Measurements from ENCODE around the gene CDC42BPG. TPM values are rescaled to one million over a fixed set of nuclear protein-coding genes. Genes with fewer than 3 reads are reported as not detected.
A peak's percentile ranks its signal among the peaks of the same experiment; 100 is the strongest.

Gene CDC42BPG
- polyA plus RNA-seq (ENCODE audit: low read depth in 6 of 6), result under 1 TPM in 4 of 6 donors, not detected in 2; 0.17 to 0.57 (median 0.33) TPM

DNA sequence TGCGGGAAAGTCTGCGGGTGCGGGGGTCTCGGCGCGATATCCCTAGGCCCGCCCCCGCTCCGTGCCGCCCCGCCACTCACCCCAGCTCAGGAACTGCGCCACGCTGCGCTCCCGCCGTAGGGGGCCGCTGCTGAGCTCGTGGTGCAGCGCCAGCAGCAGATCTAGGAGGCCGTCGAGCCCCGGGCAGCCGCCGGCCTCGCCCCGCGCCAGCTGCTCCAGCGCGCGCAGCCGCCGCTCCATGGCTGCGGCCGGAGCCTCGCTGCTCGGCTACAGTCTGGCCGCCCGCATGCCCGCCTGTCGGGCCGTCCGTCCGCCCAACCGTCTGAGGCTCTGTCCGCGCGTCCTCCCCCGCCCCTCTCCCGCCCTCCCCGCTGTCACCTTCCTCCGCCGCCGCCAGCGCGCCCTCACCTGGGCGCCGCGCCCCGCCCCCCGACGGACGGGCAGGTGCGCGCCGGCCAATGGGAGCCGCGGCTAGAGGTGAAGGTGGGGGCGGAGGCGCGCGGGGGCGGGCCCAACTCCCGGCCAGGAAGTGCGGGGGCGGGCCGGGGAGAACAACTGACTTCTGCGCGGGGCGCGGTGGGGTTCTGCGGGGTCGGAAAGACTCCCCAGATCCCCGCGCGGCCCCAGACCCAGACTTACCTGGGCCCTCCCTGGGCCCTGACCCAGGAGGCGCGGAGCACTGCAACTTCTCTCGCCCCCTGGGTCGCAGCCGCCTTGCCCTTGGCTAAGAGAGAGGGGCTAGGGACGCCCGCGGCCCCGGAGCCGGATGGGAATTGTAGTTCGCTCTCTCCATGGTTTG lies at the start of gene CDC42BPG:
Gene CDC42BPG, minus strand, starts transcription at position 324 of the 799 bp plus-strand sequence. Its CDS starts 84 bp downstream, at position 240.
- peak; percentile 76 for DNase-seq
- peak; percentile 70 to 71 for ATAC-seq (ENCODE audit: low read depth in 2 of 2)
- Mint-ChIP-seq H3K4me1 (peaks cover 36 to 48% (median 41%) of the 10 kb centered on the region in 3 donors), H3K27me3 (no peaks in the 10 kb centered on the region), H3K36me3 (peaks cover 0 to 3% of the 10 kb centered on the region in 2 donors), H3K27ac (peak within 1 kb of the TSS; percentile 76 to 96 (median 90)), H3K4me3 (peak within 1 kb of the TSS; percentile 73 to 92 (median 86)), H3K9me3 (no peaks in the 10 kb centered on the region)

- Mint-ChIP-seq H3K4me1 (peaks cover 19 to 39% (median 37%) of the 10 kb centered on the region in 3 donors), H3K36me3 (no peaks in the 10 kb centered on the region), H3K27me3 (no peaks in the 10 kb centered on the region), H3K4me3 (peak overlapping the region in 1 of 8 donors; percentile 51), H3K9me3 (no peaks in the 10 kb centered on the region), H3K27ac (no peak overlapping the region)
- ATAC-seq (ENCODE audit: low read depth in 2 of 2) (no peak), DNase-seq (no peak)
These were observed 49.0 kb upstream of the CDC42BPG start for GRCh38 chr11:64893194-64894069.

- H3K4me3 Mint-ChIP-seq, result peak overlapping the region in 5 of 8 donors; percentile 35 to 53 (median 51)
- peak overlapping the region in 2 of 6 donors; percentile 45 to 89 for H3K27ac Mint-ChIP-seq
- H3K36me3 Mint-ChIP-seq, result no peaks in the 10 kb centered on the region
- ATAC-seq (ENCODE audit: low read depth in 2 of 2) (no peak), DNase-seq (no peak)
- peaks cover 25 to 45% (median 42%) of the 10 kb centered on the region in 3 donors for H3K4me1 Mint-ChIP-seq
- no peaks in the 10 kb centered on the region for H3K9me3 Mint-ChIP-seq
- H3K27me3 Mint-ChIP-seq, result no peaks in the 10 kb centered on the region
These were observed 48.4 kb upstream of the CDC42BPG start for GRCh38 chr11:64892838-64893193.

DNA sequence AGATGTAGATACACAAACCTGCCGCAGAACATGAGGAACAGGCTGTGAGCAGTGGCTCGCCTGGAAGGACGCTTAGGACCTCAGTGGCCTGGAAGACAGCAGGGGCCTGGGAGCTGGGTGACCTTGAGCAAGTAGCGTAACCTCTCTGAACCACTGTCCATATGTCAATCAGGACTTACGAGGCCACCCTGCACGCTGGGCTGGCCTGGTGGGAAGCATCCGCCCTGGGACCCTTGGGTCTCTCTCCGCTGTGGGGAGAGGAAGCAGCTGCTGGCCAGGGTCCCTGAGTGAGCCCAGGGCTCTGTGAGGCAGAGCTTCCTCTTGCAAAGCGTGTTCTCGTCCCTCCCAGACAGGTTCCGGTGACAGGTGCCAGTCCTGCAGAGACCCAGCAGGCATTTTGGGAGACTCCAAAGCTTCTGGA lies 48.0 kb upstream of the CDC42BPG start:
- no peak for ATAC-seq (ENCODE audit: low read depth in 2 of 2)
- peak overlapping the region in 4 of 6 donors; percentile 45 to 90 (median 82) for H3K27ac Mint-ChIP-seq

GRCh38 chr11:64891880-64892279 lies 47.4 kb upstream of the CDC42BPG start:
- ATAC-seq (ENCODE audit: low read depth in 2 of 2) (no peak), DNase-seq (no peak)
- Mint-ChIP-seq H3K27ac (peak overlapping the region in 4 of 6 donors; percentile 45 to 90 (median 71)), H3K4me3 (peak overlapping the region in 3 of 8 donors; percentile 51 to 53 (median 51)), H3K36me3 (no peaks in the 10 kb centered on the region), H3K27me3 (no peaks in the 10 kb centered on the region), H3K4me1 (peaks cover 29 to 49% (median 47%) of the 10 kb centered on the region in 3 donors), H3K9me3 (no peaks in the 10 kb centered on the region)

More for the DNA sequence above, 48.0 kb upstream of the CDC42BPG start:
- DNase-seq, result no peak
- Mint-ChIP-seq H3K36me3 (no peaks in the 10 kb centered on the region), H3K9me3 (no peaks in the 10 kb centered on the region), H3K4me1 (peaks cover 26 to 46% (median 45%) of the 10 kb centered on the region in 3 donors), H3K4me3 (peak overlapping the region in 5 of 8 donors; percentile 35 to 53 (median 51)), H3K27me3 (no peaks in the 10 kb centered on the region)

- peak overlapping the region in 3 of 6 donors; percentile 37 to 45 (median 39) for H3K27ac Mint-ChIP-seq
- H3K36me3 Mint-ChIP-seq, result no peaks in the 10 kb centered on the region
- no peak overlapping the region for H3K4me3 Mint-ChIP-seq
- ATAC-seq (ENCODE audit: low read depth in 2 of 2) (no peak), DNase-seq (no peak)
- H3K27me3 Mint-ChIP-seq, result no peaks in the 10 kb centered on the region
- H3K9me3 Mint-ChIP-seq, result no peaks in the 10 kb centered on the region
- H3K4me1 Mint-ChIP-seq, result peaks cover 29 to 49% (median 47%) of the 10 kb centered on the region in 3 donors
These were observed 46.9 kb upstream of the CDC42BPG start for GRCh38 chr11:64891215-64891848.

DNA sequence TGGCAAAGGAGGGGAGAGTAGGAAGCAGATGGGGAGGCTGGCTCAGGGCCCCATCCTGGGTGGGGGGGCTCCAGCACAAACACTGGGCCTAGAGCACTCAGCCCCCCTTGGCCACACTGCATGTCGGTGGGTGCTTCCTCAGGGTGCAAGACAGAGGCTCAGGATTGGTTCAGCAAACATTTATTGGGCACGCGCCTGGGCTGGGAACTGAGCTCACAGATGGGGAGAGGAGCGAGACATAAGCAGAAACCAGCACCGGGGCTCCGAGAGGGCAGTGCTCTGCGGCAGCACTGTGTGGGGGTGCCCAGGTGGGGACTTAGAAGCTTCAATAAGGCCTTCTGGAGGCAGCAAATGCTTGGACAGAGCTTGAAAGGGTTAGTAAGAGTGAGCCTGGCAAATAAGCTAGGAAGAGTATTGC lies 46.1 kb upstream of the CDC42BPG start:
- ATAC-seq (ENCODE audit: low read depth in 2 of 2), result no peak
- no peaks in the 10 kb centered on the region for H3K27me3 Mint-ChIP-seq
- no peaks in the 10 kb centered on the region for H3K9me3 Mint-ChIP-seq
- H3K36me3 Mint-ChIP-seq, result no peaks in the 10 kb centered on the region
- DNase-seq, result no peak
- H3K27ac Mint-ChIP-seq, result peak overlapping the region in 2 of 6 donors; percentile 54 to 60
- H3K4me3 Mint-ChIP-seq, result no peak overlapping the region
- peaks cover 34 to 50% (median 49%) of the 10 kb centered on the region in 3 donors for H3K4me1 Mint-ChIP-seq

DNA sequence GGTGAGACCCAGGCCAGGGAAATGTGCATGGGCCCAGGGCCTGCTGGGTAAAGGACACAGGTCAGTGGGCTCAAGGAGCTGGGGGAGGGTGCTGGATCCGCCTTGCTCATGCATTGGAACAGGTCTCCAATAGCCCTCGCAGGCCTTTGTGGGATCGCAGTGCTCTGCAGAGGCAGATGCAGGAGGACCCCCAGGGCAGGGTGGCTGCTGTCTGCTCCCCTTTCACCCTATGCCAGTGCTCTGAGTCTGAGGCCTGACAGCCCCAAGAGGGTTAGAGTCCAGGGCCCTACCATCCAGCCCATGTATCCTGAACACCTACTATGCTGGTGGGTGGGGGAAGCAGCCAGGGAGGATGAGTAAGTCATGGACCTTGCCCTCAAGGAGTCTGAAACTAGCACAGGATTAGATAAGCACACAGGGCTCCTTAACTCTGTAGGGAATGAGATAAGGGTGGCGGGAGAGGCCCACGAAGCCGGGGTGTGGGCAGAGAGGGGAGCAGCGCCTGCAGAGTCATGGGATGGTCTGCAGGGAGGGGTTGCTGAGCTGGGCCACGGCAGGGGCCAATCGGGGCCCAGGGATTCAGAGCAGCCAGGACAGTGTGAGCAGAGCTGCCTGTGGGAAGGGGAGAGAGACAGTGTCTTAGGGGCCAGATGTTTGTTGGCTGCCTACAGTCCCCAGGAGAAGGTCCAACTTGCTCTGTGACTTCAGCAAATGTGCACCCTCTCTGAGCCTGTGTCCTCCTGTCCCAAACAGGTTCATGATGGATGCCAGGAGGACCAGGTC lies 44.5 kb upstream of the CDC42BPG start:
- no peaks in the 10 kb centered on the region for H3K27me3 Mint-ChIP-seq
- no peaks in the 10 kb centered on the region for H3K36me3 Mint-ChIP-seq
- peaks cover 32 to 48% (median 46%) of the 10 kb centered on the region in 3 donors for H3K4me1 Mint-ChIP-seq
- H3K4me3 Mint-ChIP-seq, result peak overlapping the region in 3 of 8 donors; percentile 58 to 89 (median 59)
- no peak for DNase-seq
- no peak for ATAC-seq (ENCODE audit: low read depth in 2 of 2)
- peak overlapping the region in 4 of 6 donors; percentile 26 to 87 (median 65) for H3K27ac Mint-ChIP-seq
- no peaks in the 10 kb centered on the region for H3K9me3 Mint-ChIP-seq

- Mint-ChIP-seq H3K9me3 (no peaks in the 10 kb centered on the region), H3K36me3 (no peaks in the 10 kb centered on the region), H3K27ac (peak overlapping the region in 5 of 6 donors; percentile 83 to 97 (median 92)), H3K4me3 (peak overlapping the region; percentile 58 to 95 (median 84)), H3K27me3 (no peaks in the 10 kb centered on the region), H3K4me1 (peaks cover 31 to 45% (median 45%) of the 10 kb centered on the region in 3 donors)
- ATAC-seq (ENCODE audit: low read depth in 2 of 2), result no peak
- no peak for DNase-seq
These were observed 43.9 kb upstream of the CDC42BPG start for GRCh38 chr11:64888406-64888728.

DNA sequence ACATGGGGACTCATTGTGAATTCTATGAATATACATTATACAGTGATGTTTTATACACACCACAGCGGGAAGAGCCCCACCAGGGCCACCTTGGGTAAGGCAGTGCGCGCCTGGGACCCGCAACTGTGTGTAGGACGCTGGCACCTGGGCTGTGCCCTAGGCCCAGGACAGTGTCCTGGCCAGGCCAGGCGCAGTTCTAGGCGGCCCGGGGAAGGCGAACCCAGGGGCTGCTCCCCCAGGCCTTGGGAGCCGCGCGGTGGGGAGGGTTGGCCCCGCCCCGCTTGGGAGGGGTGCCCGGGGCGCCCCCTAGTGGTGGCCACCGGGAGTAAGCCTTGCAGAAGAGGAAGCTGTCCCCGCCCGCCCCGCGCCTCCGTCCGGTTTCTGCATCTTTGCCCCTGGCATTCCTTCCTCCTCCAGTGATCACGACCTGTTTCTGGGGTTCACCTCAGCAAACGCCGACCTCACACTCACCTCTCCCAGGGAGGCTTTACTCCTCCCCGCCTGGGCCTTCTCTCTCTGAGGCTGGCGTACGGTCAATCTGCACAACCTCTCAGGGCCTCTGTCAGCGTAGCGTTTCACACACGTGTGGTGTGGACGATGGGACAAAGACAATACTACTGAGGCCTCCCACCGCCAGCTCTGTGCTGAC lies 43.4 kb upstream of the CDC42BPG start:
- H3K36me3 Mint-ChIP-seq, result no peaks in the 10 kb centered on the region
- H3K27ac Mint-ChIP-seq, result peak overlapping the region; percentile 83 to 97 (median 92)
- H3K4me3 Mint-ChIP-seq, result peak overlapping the region; percentile 58 to 95 (median 84)
- ATAC-seq (ENCODE audit: low read depth in 2 of 2), result peak; percentile 93 to 95
- no peaks in the 10 kb centered on the region for H3K27me3 Mint-ChIP-seq
- no peaks in the 10 kb centered on the region for H3K9me3 Mint-ChIP-seq
- peak; percentile 85 for DNase-seq
- peaks cover 31 to 45% (median 45%) of the 10 kb centered on the region in 3 donors for H3K4me1 Mint-ChIP-seq

DNA sequence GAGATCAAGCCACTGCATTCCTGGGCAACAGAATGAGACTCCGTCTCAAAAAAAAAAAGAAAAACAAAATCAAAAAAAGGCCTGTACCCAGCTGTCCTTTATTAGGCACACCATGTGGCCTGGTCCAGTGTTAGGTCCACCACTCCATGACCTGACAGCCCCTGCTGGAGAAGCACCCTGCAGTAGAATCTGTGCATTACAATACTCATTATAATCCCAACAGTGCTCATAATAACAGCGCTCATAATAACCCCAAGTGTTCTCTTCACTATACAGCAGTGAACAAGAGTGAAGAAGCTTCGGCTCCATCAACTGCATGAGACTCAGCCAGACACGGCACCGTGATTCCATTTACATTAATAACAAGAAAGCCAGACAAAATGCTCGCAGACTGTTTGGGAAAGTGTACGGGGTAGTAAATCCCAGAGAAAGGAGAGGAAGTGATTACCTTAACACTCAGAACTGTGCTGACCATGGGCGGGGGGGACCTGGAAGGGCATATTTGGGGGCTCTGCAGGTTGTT lies 42.8 kb upstream of the CDC42BPG start:
- Mint-ChIP-seq H3K27me3 (no peaks in the 10 kb centered on the region), H3K4me3 (peak overlapping the region in 5 of 8 donors; percentile 2 to 64 (median 42)), H3K4me1 (peaks cover 28 to 40% (median 39%) of the 10 kb centered on the region in 3 donors), H3K36me3 (no peaks in the 10 kb centered on the region), H3K9me3 (no peaks in the 10 kb centered on the region), H3K27ac (peak overlapping the region in 5 of 6 donors; percentile 80 to 96 (median 84))
- no peak for ATAC-seq (ENCODE audit: low read depth in 2 of 2)
- no peak for DNase-seq

All from naive B cell (primary cell).